Mesenchymal stem cell (in vitro differentiated cells and primary cell): ENCODE data around the gene SLC39A1.

ENCODE experiments used
- DNase-seq: peaks from one replicate; pipeline ENCODE4 v3.0.0-alpha.2; 2013
- H2AFZ ChIP-seq: one replicate; pipeline ENCODE4 v1.6.1; 2013; ENCODE audit warnings: low read depth, mild to moderate bottlenecking, control low read depth, inconsistent platforms, low read length, moderate library complexity
- H2AK5ac ChIP-seq: 2 replicates; pipeline ENCODE4 v1.6.1; 2013; ENCODE audit warnings: low read length, moderate library complexity, mild to moderate bottlenecking, inconsistent platforms; ENCODE audit not compliant: severe bottlenecking
- H2BK120ac ChIP-seq: one replicate; pipeline ENCODE4 v1.6.1; 2013; ENCODE audit warnings: low read depth, mild to moderate bottlenecking, inconsistent platforms, low read length, moderate library complexity
- H2BK12ac ChIP-seq, 2 experiments: one replicate each; pipeline ENCODE4 v1.6.1; 2013; ENCODE audit warnings: inconsistent platforms in 2 of 2, low read length in 2 of 2, mild to moderate bottlenecking in 2 of 2, moderate library complexity in 2 of 2, control low read depth in 1 of 2
- H2BK15ac ChIP-seq: one replicate; pipeline ENCODE4 v1.6.1; 2013; ENCODE audit warnings: mild to moderate bottlenecking, low read depth, inconsistent platforms; ENCODE audit not compliant: poor library complexity, severe bottlenecking
- H2BK5ac ChIP-seq: 2 replicates; pipeline ENCODE4 v1.6.1; 2013; ENCODE audit warnings: low read depth, mild to moderate bottlenecking, low read length, control low read depth, inconsistent platforms; ENCODE audit not compliant: poor library complexity, severe bottlenecking
- H3K14ac ChIP-seq, 2 experiments: one replicate each; pipeline ENCODE4 v1.6.1; 2013; ENCODE audit warnings: inconsistent platforms in 2 of 2, low read length in 2 of 2, control low read depth in 1 of 2, mild to moderate bottlenecking in 1 of 2, moderate library complexity in 1 of 2
- H3K18ac ChIP-seq, 2 experiments: one replicate each; pipeline ENCODE4 v1.6.1; 2013; ENCODE audit warnings: inconsistent platforms in 2 of 2, low read length in 2 of 2, control low read depth in 1 of 2, low read depth in 1 of 2, mild to moderate bottlenecking in 1 of 2
- H3K23ac ChIP-seq, 2 experiments: one replicate each; pipeline ENCODE4 v1.6.1; 2013; ENCODE audit warnings: inconsistent platforms in 2 of 2, low read length in 2 of 2, mild to moderate bottlenecking in 2 of 2, moderate library complexity in 2 of 2, control low read depth in 1 of 2
- H3K27ac ChIP-seq: 2 replicates; pipeline ENCODE4 v1.5.1; 2013; ENCODE audit warnings: mild to moderate bottlenecking, moderate library complexity, low read length, control low read depth, inconsistent platforms; ENCODE audit not compliant: poor library complexity, severe bottlenecking
- H3K27me3 ChIP-seq, 2 experiments: 2 replicates each; pipeline versions ENCODE4 v1.6.1 to v1.7.0; 2013; ENCODE audit warnings: low read length in 2 of 2, mild to moderate bottlenecking in 2 of 2, moderate library complexity in 2 of 2, control low read depth in 1 of 2, inconsistent platforms in 1 of 2; ENCODE audit not compliant: control insufficient read depth in 1 of 2, insufficient read depth in 1 of 2
- H3K36me3 ChIP-seq, 2 experiments: 2 replicates each; pipeline versions ENCODE4 v1.6.1 to v1.7.0; 2013; ENCODE audit warnings: low read length in 2 of 2, control low read depth in 1 of 2, inconsistent platforms in 1 of 2, low read depth in 1 of 2, mild to moderate bottlenecking in 1 of 2; ENCODE audit not compliant: insufficient read depth in 2 of 2, control insufficient read depth in 1 of 2
- H3K4ac ChIP-seq, 2 experiments: one replicate each; pipeline ENCODE4 v1.6.1; 2013; ENCODE audit warnings: inconsistent platforms in 2 of 2, low read length in 2 of 2, mild to moderate bottlenecking in 2 of 2, moderate library complexity in 2 of 2, control low read depth in 1 of 2, low read depth in 1 of 2
- H3K4me1 ChIP-seq: 2 replicates; pipeline ENCODE4 v1.6.1; 2013; ENCODE audit warnings: low read depth, low read length, control low read depth; ENCODE audit not compliant: control insufficient read depth, insufficient read depth
- H3K4me2 ChIP-seq: 2 replicates; pipeline ENCODE4 v1.6.1; 2013; ENCODE audit warnings: low read length, mild to moderate bottlenecking, inconsistent platforms; ENCODE audit not compliant: poor library complexity, severe bottlenecking
- H3K4me3 ChIP-seq, 2 experiments: 2 replicates each; pipeline versions ENCODE4 v1.5.1 to v1.7.0; 2013; ENCODE audit warnings: low read length in 2 of 2, mild to moderate bottlenecking in 2 of 2, control low read depth in 1 of 2, low read depth in 1 of 2; ENCODE audit not compliant: insufficient read depth in 1 of 2
- H3K79me1 ChIP-seq: replicated peaks from 2 replicates; pipeline ENCODE4 v1.6.1; 2013; ENCODE audit warnings: mild to moderate bottlenecking, control low read depth, low read length, inconsistent platforms; ENCODE audit not compliant: poor library complexity, severe bottlenecking
- H3K9ac ChIP-seq: 2 replicates; pipeline ENCODE4 v1.7.0; 2013; ENCODE audit warnings: mild to moderate bottlenecking, low read length, moderate library complexity
- H3K9me3 ChIP-seq: 2 replicates; pipeline ENCODE4 v1.7.0; 2013; ENCODE audit warnings: mild to moderate bottlenecking, low read length; ENCODE audit not compliant: control insufficient read depth
- H4K8ac ChIP-seq: one replicate; pipeline ENCODE4 v1.6.1; 2013; ENCODE audit warnings: inconsistent platforms, mild to moderate bottlenecking, low read length, moderate library complexity
- H4K91ac ChIP-seq: one replicate; pipeline ENCODE4 v1.6.1; 2013; ENCODE audit warnings: mild to moderate bottlenecking, low read length, inconsistent platforms
- WGBS: methylation state at CpG from one replicate; pipeline ENCODE4 v1.1.7; 2013; ENCODE audit warnings: mixed read lengths; 5-methylcytosine and 5-hydroxymethylcytosine counted together

Gene SLC39A1

GRCh38 chr1:153951183-153951582 is 12.2 kb downstream of the SLC39A1 start:
- no peaks in the 10 kb centered on the region for H3K27me3 ChIP-seq
- no peak overlapping the region for H3K4me3 ChIP-seq
- H2BK5ac ChIP-seq = no peak overlapping the region
- peaks cover 9% of the 10 kb centered on the region for H3K4me1 ChIP-seq
- H2AFZ ChIP-seq = no peak overlapping the region
- no peak overlapping the region for H3K4me2 ChIP-seq
- H3K36me3 ChIP-seq = peaks cover 64 to 72% of the 10 kb centered on the region in 2 experiments
- H4K91ac ChIP-seq = no peak overlapping the region
- H2BK15ac ChIP-seq = no peak overlapping the region
- H2AK5ac ChIP-seq = no peak overlapping the region
- H3K9me3 ChIP-seq = no peaks in the 10 kb centered on the region
- no peak overlapping the region for H3K18ac ChIP-seq
- no peak overlapping the region for H4K8ac ChIP-seq
- H3K79me1 ChIP-seq = peaks cover 34% of the 10 kb centered on the region
- H3K4ac ChIP-seq = no peak overlapping the region
- no peak overlapping the region for H3K14ac ChIP-seq
- no peak overlapping the region for H2BK120ac ChIP-seq
- DNase-seq = no peak
- H3K9ac ChIP-seq = no peak overlapping the region
- H2BK12ac ChIP-seq = no peak overlapping the region
- WGBS = 98% methylated on average over 11 of the region's 11 CpGs
- no peak overlapping the region for H3K23ac ChIP-seq
- H3K27ac ChIP-seq = no peak overlapping the region

GRCh38 chr1:153946622-153947241 is 16.6 kb downstream of the SLC39A1 start, which contains the start of gene DENND4B:
DENND4B (minus strand) TSS chr1:153946718; CDS start chr1:153944374, 2,344 bp downstream.
- Histone ChIP-seq H3K27ac (no peak within 1 kb of the TSS), H3K4me1 (peaks cover 12% of the 10 kb centered on the region), H4K91ac (peak within 1 kb of the TSS; percentile 84), H3K4me2 (peak within 1 kb of the TSS; percentile 83), H3K18ac (peak within 1 kb of the TSS; percentile 37 to 98), H3K79me1 (peaks cover 41% of the 10 kb centered on the region), H3K4me3 (peak within 1 kb of the TSS; percentile 87 to 94), H2BK12ac (peak within 1 kb of the TSS in 1 of 2 experiments; percentile 37), H2BK5ac (peak within 1 kb of the TSS; percentile 54), H3K14ac (peak within 1 kb of the TSS in 1 of 2 experiments; percentile 91), H3K9me3 (no peaks in the 10 kb centered on the region), H3K27me3 (no peaks in the 10 kb centered on the region), H2AK5ac (no peak within 1 kb of the TSS), H3K4ac (peak within 1 kb of the TSS; percentile 1 to 92), H2BK15ac (peak within 1 kb of the TSS; percentile 86), H2AFZ (peak within 1 kb of the TSS; percentile 36), H2BK120ac (peak within 1 kb of the TSS; percentile 80), H4K8ac (peak within 1 kb of the TSS; percentile 83), H3K23ac (peak within 1 kb of the TSS in 1 of 2 experiments; percentile 73), H3K36me3 (peaks cover 57 to 63% of the 10 kb centered on the region in 2 experiments), H3K9ac (peak within 1 kb of the TSS; percentile 96)
- WGBS = 11% methylated on average over 28 of the region's 28 CpGs
- peak; percentile 83 for DNase-seq

DNA sequence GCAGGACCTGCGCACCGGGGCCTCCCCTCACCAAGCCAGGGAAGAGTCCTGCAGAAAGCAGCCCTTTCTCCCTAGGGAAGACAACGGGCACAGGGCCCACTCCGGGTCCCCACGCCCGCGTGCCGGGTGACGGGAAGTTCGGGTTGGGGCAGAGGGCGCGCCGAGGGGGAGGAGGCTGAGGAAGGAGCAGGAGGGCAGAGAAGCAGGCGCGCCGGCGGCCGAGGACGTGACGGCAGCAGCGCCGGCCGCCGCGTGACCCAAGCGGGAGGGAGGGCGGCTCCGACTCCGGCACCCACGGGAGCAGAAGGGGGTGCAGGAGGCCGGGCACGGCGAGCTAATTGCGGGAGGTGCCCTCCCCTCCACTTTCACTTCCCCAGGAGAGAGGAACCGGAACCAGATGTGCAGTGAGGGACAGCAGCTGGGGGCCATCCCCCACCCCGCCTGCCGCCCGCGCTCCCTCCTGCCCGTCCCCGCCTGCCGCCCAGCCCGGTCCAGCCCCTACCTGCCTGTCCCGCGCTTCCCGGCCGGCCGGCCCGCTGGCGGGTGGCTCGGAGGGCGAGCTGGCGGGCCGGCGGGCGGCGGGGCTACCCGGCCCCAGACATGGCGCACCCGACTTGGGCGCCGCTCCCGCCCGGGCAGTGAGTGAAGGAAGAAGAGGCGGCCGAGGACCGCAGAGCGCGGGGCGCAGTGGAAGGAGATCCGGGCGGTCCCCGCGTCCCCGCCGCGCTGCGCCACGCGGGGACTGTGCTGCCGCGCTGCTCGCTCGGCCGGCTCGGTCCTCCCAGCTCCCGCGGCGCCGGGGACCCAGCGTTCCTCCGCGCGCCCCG is 17.3 kb downstream of the SLC39A1 start:
- WGBS = under 1% methylated on average over 56 of the region's 95 CpGs
- H2AFZ ChIP-seq = peak overlapping the region; percentile 36
- H3K9me3 ChIP-seq = no peaks in the 10 kb centered on the region
- H2AK5ac ChIP-seq = no peak overlapping the region
- H3K23ac ChIP-seq = peak overlapping the region in 1 of 2 experiments; percentile 73
- peak overlapping the region; percentile 83 for H4K8ac ChIP-seq
- peaks cover 12% of the 10 kb centered on the region for H3K4me1 ChIP-seq
- H3K4me3 ChIP-seq = peak overlapping the region; percentile 87 to 94
- DNase-seq = peak; percentile 81
- H2BK12ac ChIP-seq = peak overlapping the region in 1 of 2 experiments; percentile 37
- H2BK120ac ChIP-seq = peak overlapping the region; percentile 80
- H3K9ac ChIP-seq = peak overlapping the region; percentile 96
- peak overlapping the region; percentile 86 for H2BK15ac ChIP-seq
- H3K27me3 ChIP-seq = no peaks in the 10 kb centered on the region
- peak overlapping the region; percentile 54 for H2BK5ac ChIP-seq
- peak overlapping the region; percentile 84 for H4K91ac ChIP-seq
- peaks cover 41% of the 10 kb centered on the region for H3K79me1 ChIP-seq
- H3K14ac ChIP-seq = peak overlapping the region in 1 of 2 experiments; percentile 91
- H3K18ac ChIP-seq = peak overlapping the region; percentile 37 to 98
- H3K4ac ChIP-seq = peak overlapping the region; percentile 1 to 92
- H3K36me3 ChIP-seq = peaks cover 55 to 63% of the 10 kb centered on the region in 2 experiments
- H3K27ac ChIP-seq = no peak overlapping the region
- H3K4me2 ChIP-seq = peak overlapping the region; percentile 83
